ENCODE results near the gene SMARCA2. TPM values are rescaled to one million over a fixed set of nuclear protein-coding genes. Genes with fewer than 3 reads are reported as not detected.

Gene SMARCA2
- total and polyA plus RNA-seq, 9 of the 15 experiments (the other 6 are each of a cell fraction or from before 2014, with no cell fraction given) = 8.0 to 34.8 (median 25.5) TPM

GRCh38 chr9:2177121-2177520, 162.0 kb downstream of the SMARCA2 start (continued):
- TF ChIP-seq ZNF75A (CRISPR knock-in tag; IDR thresholded peaks at IDR 0.05) (no peak), TAL1 (IDR thresholded peaks at IDR 0.05) (no peak), ZNF253 (CRISPR knock-in tag; conservative IDR thresholded peaks at IDR 0.05) (no peak), NCOR1 (IDR thresholded peaks at IDR 0.05) (no peak)
- TF ChIP-seq, protein P1, sequence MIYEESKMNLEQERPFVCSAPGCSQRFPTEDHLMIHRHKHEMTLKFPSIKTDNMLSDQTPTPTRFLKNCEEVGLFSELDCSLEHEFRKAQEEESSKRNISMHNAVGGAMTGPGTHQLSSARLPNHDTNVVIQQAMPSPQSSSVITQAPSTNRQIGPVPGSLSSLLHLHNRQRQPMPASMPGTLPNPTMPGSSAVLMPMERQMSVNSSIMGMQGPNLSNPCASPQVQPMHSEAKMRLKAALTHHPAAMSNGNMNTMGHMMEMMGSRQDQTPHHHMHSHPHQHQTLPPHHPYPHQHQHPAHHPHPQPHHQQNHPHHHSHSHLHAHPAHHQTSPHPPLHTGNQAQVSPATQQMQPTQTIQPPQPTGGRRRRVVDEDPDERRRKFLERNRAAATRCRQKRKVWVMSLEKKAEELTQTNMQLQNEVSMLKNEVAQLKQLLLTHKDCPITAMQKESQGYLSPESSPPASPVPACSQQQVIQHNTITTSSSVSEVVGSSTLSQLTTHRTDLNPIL (CRISPR knock-in tag; IDR thresholded peaks at IDR 0.05) = no peak

DNA sequence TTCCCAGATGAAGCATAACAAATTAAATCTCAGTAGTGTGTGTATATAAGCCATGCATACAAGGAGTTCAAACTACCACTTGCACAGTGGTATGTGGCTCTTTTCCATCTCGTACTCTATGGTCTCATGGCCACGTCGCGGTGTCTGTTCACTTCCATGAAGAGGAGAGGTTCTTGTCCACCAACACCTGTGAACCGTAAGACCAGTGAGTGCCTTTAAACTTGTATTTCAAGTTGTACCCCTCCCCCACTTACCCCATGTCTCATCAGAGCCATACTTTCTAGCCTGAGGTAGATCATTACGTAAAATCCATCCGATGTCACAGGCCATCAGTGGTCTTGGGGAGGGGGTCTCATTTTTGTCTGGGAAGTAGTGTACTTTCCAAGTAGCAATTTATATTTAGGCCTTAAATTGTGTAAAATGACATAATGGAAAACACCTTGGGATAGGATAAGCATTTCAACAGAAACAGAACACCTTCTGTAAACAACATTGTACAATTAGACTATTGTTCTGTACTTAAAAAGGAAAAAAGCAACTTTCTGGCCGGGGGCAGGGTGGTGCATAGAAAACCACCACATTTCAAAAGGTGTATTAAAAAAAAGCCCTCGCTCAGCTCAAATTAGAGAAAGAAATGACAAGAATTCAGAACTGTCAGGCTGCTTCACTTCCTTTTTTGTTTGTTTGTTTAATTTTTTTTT, 163.0 kb downstream of the SMARCA2 start:
- FAIRE-seq (no peak), DNase-seq (ENCODE audit: extremely low read depth in 1 of 4, low spot score in 3 of 4) (no peak), ATAC-seq (no peak)
- H2AFZ ChIP-seq (ENCODE audit: low read depth, low read length) = no peak overlapping the region
- H4K20me1 ChIP-seq (replicated peaks; ENCODE audit: control insufficient read depth, insufficient read depth, low read length) = no peaks in the 10 kb centered on the region
- H3K27me3 ChIP-seq (ENCODE audit: control insufficient read depth in 2 of 2, insufficient read depth in 2 of 2, low read length in 2 of 2) = no peaks in the 10 kb centered on the region
- no peaks in the 10 kb centered on the region for H3K9me3 ChIP-seq (replicated peaks; ENCODE audit: control insufficient read depth, insufficient read depth, low read depth, low read length)
- no peaks in the 10 kb centered on the region for H3K79me2 ChIP-seq (ENCODE audit: control insufficient read depth, insufficient read depth, low read length)
- BruUV-seq (replicated peaks) = no TSS peak
- H3K4me3 ChIP-seq = no peak overlapping the region
- WGBS (ENCODE audit: insufficient coverage, low coverage, missing lambda C conversion rate) = 88% methylated on average over 8 of the region's 9 CpGs
- H3K9ac ChIP-seq (ENCODE audit: insufficient read depth in 1 of 2, low read depth in 2 of 2, low read length in 2 of 2) = no peak overlapping the region
- peaks cover 4% of the 10 kb centered on the region; the same call in 1 of the 3 replicates for H3K36me3 ChIP-seq (ENCODE audit: control insufficient read depth, insufficient read depth, low read length)
- no peaks in the 10 kb centered on the region for H3K9me1 ChIP-seq (ENCODE audit: control insufficient read depth, insufficient read depth, low read length)
- ChIA-PET CTCF (ENCODE audit: low intra/inter-chr PET ratio) (no interaction called here), POLR2A (no interaction called here)
- no peaks in the 10 kb centered on the region for H3K4me1 ChIP-seq (replicated peaks in 1 of 2; ENCODE audit: control insufficient read depth in 2 of 2, insufficient read depth in 2 of 2, low read length in 2 of 2)
- intact Hi-C loops (cut with micrococcal nuclease) (no loop called here), in situ Hi-C loops (cut with MboI) (no loop called here)
- H3K4me2 ChIP-seq (ENCODE audit: insufficient read depth, low read length) = no peak overlapping the region
- H3K27ac ChIP-seq (ENCODE audit: extremely low read depth, low read depth, low read length) = no peak overlapping the region
- TF ChIP-seq ID3 (CRISPR knock-in tag; IDR thresholded peaks at IDR 0.05) = no peak
- TF ChIP-seq ID3 (tag; IDR thresholded peaks at IDR 0.05) = no peak
- TF ChIP-seq RAD51 (IDR thresholded peaks at IDR 0.05; ENCODE audit: borderline replicate concordance, low read depth) = no peak
- no peak for TF ChIP-seq RBM34 (IDR thresholded peaks at IDR 0.05; ENCODE audit: borderline replicate concordance, insufficient read depth, low read length)
- TF ChIP-seq HDAC1 (IDR thresholded peaks at IDR 0.05) = no peak
- TF ChIP-seq FOXJ3 (CRISPR knock-in tag; IDR thresholded peaks at IDR 0.05) = no peak
- TF ChIP-seq KDM2B (CRISPR knock-in tag; IDR thresholded peaks at IDR 0.05) = no peak
- TF ChIP-seq POLR2AphosphoS5 (IDR thresholded peaks at IDR 0.05; ENCODE audit: control insufficient read depth, insufficient read depth, low read depth, low read length) = no peak
- no peak for TF ChIP-seq NFIC (IDR thresholded peaks at IDR 0.05)
- no peak for TF ChIP-seq MTA1 (IDR thresholded peaks at IDR 0.05; ENCODE audit: borderline replicate concordance)
- TF ChIP-seq E2F8 (IDR thresholded peaks at IDR 0.05; ENCODE audit: low read depth, partially characterized antibody) = no peak

Data from K562 (cell line).